Stimulated activated CD4-positive, alpha-beta T cell treated with anti-CD3 and anti-CD28 coated beads, Interleukin-1b, Interleukin-23, amount 100 ng/mL, for 1 hour (primary cell): ENCODE results near the gene KDM4C.
"Not testable (repeated sequence)": the region's sequence is repeated elsewhere in the genome, so short reads cannot be mapped to it uniquely, and the experiment has no call there.

ENCODE experiments used
- DNase-seq, 2 donors: peaks; one replicate each; pipeline ENCODE4 v3.0.0-alpha.2; 2020; ENCODE audit warnings: low read depth in 2 of 2

KDM4C gene

DNA sequence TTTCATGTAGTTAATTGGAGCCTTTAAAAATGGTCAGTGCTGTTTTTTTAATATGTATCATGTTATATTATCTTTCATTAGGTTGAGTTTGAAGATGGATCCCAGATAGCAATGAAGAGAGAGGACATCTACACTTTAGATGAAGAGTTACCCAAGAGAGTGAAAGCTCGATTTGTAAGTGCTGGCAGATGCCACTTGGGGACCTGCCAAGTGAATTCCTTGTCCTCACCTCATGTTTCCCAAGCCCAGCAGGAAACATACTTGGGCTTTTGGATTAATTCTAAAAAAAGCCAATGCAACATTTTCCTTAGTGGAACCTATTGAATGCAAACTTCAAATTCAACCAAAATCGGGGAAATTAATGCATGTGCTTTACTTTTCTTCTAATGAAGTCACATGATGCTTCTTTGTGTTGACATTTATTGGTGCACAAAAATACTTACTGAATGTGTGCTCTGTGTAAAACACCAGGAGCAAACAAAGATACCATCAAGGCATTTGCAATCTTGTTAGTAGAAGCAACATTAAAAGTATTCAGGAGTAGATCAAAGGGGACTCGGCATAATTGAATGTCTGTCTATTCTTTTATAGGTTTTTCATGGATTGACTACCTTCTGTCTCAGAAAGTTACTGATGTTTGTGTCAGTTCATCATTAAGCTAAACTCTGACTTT, 412.1 kb downstream of the KDM4C start:
- no peak for DNase-seq

DNA sequence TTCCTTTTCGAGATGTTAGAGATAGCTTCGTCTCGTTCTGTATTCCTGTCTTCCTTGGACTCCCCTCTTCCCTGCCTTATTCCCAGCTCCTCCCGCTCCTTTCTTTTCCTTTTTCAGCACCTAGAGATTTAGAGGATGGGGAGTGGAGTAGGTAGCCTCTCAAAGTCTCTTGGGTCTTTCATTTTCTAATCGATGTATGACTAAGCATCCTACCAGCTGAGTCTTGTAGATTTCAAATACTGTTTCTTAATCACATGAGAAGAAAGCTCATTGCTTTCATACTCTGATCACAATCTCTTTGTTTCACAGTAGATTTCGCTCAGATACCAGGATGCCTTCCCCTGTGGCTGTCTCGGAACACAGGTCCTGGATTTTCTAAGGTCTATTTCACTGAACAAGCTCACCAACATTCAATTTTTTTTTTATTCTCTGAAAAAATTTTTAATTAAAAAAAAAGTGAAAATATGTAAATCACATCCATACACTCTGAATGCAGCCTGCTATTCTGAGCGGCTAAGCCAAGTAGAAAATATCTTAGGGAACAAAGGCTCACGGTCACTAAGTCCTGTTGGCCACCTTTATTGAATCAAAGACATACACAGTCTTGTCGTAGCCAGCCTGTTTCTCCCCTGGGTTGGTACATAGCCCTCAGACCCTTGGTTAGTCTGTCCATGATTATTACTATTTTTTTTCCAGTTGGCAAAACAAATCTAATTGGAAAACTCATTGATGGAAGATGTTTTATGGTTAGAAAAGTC, 413.8 kb downstream of the KDM4C start:
- no peak for DNase-seq

DNA sequence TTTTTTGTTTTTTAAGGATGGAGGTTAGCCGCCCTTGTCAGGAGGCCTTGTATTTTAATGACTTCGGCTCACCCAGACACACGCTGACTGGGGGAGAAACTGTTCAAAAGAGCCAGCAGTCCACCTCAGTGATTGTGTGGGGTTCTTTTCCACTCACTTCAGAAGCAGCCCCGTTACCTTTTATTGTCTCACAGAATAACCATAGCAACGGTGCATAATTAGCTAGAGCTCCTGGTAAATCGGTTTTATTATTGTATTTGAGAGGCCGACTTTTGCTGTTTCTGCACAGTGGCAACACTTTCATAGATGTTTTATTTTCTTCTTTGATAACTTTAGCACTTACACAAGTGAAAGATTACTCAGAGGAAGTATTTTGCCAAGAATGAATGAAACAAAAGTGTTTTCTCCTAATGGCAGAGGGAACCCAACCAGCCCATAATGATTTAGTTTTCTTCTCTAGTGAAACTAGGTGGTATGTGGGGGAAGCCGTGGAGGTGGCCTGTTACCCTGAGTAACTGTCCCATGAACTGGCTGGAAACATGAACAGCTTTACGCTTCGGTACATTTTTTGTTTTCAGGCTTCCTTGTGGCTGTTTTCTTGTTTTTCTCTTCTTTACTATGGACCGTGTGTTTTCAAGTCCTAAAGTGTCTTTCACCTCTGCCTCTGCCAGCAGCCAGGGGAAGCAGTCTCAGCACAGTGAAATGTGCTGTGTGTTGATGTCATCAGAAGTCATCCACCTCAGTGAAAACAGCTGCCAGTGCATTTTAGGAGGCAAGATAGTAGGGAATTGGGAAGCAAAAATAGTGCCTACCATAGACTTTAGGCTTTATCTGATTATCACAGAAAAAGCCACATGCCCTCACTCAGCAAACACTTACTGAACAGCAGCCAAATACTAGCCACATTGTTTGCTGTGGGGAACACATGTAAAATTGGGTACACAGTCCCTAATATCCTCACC, 414.7 kb downstream of the KDM4C start:
- no peak for DNase-seq

DNA sequence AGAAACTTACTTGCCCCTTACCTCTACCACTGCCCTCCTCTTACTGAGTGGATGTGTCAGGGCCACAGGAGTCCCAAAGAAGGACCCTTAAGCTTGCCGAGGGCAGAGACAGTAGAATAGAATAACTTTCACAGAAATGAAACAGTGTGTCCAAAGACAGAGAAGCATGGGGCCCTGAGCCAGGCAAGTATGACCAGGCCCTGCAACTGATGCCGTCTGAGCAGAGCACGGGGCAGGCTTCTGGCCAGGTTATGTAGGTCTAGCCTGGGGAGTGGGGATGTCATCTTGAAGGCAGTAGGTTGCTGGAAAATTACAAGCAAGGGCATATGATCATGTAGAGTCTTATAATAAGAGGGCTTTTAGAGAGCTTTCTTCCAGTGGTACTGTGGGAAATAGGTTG, 415.4 kb downstream of the KDM4C start:
- DNase-seq: no peak

DNA sequence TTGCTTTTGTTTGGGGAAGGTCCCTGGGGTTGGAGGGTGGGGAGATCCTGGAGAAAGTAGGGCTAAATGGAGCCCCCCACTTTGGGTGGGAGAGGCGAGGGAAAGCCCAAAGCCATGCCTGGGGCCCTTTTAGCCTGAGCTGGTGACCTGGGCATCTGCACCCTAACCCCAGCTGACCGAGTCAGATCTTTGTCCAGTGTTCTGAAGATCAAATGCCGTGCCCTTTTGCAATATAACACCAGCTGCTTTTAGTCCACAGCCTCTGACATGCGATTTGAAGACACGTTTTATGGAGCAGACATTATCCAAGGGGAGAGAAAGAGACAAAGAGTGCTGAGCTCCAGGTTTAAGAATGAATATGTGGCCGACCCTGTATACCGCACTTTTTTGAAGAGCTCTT, 416.5 kb downstream of the KDM4C start:
- no peak for DNase-seq

DNA sequence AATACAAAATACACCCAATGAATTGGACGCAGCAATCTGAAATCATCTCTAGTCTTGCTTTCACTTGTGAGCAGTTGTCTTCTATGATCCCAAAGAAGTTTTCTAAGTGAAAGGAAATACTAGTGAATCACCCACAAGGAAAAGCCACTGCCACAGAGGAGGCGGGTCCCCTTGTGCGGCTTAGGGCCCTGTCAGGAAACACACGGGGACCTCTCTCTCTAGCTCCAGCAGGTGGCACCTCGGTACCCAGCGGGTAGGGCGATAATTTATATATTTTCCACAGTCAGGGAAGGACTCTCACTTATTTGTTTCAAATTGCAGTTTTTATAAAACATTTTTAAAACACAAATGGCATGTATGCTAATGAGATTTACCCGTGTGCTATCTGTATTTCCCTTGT, 417.1 kb downstream of the KDM4C start:
- no peak for DNase-seq

DNA sequence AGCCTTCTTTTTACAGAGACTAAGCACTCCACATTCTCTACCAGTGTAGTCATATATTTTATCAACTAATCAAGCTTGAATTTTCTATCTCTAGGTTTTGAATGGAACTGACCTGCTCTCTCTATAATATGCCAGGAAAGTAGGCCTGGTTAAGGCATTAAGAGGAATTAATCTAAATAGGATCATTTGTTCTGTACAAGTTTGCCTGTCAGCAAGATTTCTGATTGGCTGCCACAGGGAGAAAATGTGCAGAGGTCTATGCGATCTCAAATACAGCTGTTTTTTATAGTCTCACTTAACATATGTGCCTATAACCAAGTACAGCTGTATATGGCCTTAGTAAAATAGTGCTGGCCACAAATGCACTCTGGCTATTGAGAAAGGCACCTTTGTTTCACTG, 418.8 kb downstream of the KDM4C start:
- no peak for DNase-seq

DNA sequence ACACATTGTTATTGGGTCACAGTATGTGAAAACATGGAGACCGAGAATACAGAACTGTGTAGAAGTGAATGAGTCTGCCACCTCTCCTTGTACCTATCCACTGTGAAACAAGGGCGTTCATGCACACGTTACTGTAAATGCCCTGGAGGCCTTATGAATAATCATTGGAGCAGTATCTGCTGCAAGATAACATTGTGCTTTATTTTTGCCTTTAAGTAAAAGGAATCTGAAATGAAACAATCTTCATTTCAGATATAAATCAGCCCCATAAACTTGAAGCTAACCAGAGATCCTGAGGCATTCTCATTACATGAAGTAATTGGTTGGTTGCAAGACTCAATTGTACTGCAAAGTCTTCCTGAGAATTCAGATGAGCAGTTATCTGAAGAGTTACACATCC, 419.6 kb downstream of the KDM4C start:
- DNase-seq: no peak

DNA sequence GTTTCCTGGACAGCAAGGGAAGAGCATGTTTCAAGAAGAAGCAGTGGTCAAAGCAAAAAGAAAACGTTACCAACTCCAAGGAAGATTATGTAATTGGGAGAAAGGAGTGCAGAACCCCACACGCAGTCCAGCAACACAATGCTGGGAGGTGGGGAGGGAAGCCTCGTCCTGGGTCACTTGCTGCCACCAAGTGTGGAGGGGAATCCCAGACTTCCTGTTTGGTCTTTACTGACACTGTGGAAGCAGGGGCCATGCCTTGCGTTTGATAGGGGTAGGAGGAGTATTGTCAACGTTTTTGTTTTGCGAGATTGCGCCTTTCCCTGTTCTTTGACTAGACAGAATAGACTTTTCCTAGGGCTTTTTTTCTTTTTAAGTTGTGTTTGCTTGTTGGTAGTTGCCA, 421.0 kb downstream of the KDM4C start:
- no peak for DNase-seq

DNA sequence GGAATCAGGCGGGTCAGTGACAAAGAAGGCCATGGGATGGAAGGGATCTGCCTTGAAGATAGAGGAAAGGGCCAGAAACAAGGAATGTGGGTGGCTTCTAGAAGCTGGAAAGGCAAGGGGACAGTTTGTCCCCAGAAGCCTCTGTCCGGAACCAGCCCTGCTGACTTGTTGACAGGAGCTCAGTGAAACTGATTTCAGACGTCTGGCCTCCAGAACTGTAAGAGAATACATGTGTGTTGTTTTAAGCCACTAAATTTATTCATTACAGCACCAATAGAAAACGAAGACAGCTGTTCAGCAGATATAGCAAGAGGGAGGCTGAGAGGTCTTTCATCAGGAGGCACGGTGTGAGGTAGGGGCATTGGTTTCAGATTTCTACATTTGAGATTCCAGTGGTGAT, 422.5 kb downstream of the KDM4C start:
- no peak for DNase-seq

DNA sequence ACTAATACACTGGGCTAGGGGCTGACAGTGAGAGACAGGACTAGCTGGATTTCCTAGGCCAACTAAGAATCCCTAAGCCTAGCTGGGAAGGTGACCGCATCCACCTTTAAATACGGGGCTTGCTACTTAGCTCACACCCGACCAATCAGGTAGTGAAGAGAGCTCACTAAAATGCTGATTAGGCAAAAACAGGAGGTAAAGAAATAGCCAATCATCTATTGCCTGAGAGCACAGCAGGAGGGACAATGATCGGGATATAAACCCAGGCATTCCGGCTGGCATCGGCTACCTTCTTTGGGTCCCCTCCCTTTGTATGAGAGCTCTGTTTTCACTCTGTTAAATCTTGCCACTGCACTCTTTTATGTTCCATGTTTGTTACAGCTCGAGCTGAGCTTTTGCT, 425.4 kb downstream of the KDM4C start:
- DNase-seq: not testable (repeated sequence)

DNA sequence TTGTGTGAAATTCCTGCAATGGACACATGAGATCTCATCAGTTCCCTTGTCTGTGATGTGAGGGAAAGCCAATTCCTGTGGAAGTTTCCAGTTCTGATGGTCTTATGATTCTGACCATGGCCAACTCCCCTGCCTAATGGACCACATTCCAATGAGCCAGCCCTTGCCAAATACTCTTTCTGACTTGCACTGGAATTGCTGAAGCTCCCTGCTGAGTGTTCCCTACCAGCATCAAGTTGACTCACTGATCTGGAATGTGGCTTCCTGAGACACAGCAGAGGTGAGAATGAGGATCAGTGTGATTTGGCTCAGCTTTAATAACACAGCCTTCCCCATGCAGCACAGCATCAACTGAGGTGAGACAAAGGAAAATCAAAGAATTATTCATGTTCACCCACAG, 427.8 kb downstream of the KDM4C start:
- DNase-seq: no peak

DNA sequence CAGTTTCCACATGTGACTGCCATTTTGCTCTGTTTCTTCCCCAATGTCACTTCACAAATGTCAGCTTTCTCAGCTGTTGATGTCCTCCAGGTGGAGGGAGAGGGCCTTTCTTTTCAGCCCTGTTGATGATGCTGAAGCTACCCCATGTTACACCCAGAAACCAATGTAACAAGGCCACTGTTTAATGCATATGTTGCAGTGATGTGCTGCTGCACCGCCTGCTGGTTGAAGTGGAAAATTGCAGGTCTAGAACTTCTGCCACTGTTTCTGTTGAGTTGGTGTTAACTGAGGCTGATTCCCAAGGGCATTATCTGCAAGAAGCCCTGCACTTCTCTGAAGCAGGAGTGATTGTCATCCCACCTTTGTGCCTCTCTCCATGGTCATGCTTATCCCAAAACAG, 428.4 kb downstream of the KDM4C start:
- DNase-seq: no peak

DNA sequence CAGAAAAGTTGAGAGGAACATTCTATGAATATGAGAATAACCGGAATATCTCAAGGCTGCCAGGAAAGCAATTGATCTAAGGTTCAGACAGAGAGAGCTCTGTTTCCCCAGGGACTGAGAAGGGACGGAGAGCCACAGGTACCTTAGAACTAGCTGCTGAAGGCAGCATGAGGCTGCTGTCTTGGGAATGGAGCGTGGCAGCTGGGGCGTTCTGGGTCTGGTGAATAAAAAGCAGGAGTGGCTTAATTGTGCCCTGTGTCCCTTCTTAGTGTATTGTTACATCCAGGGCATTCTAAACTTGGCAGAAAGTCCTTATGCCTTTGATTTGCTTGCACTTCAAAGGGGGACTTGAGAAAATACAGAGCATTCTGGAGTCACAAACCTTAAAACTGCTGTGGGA, 434.5 kb downstream of the KDM4C start:
- no peak for DNase-seq

DNA sequence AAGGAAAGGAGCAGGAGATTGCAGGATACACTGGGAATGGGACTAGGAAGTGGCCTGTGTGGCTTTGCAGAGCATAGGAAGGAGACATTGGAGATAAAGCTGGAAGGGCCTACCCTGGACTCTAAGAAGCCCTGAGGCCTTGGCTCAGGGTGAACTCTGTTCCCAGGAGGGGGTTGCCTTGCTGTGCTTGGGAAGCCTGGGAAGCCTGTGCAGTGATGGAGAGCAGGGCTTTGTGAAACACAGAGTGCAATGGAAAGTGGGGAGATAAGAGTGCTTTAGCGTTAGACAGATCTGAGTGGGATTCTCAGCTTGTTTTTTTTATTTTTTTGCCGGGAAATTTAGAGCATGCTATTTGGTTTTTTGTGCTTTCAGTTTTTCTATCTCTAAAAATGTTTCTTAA, 437.8 kb downstream of the KDM4C start:
- DNase-seq: no peak

DNA sequence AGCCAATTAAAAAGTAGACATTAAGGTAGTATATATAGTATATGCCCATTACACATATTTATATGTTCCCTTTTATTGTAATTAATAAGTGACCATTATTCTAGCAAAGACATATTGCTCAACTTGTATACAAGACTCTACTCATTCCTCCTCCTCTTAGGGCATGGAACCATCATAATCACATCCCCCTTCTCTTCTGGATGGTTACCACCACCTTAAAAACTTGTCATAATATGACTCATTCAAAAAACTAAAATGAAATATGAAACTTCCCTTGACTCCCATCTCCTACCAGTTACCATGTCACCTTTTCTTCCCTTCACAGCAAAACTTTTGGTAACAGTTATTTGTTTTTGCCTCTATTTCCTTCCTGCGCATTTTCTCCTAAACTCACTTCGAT, 438.7 kb downstream of the KDM4C start:
- no peak for DNase-seq

DNA sequence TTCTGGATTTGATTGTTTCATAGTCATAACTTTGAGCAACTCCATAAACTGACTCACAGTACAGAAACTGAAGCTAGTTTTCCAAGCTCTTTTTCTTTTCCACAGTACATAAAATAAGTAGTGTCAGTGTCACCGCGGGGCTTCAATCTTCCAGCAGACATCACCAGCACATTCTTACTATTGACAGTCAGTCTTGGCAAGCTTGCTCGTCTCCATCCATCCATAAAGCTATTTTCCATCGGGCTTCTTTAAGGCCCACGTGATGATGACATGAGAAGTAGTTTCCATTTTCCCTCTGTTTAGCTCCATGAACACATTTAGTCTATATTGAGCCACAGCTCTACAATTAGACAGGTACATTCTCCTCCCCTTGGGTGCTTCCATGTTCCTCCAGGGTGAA, 443.4 kb downstream of the KDM4C start:
- DNase-seq: no peak

DNA sequence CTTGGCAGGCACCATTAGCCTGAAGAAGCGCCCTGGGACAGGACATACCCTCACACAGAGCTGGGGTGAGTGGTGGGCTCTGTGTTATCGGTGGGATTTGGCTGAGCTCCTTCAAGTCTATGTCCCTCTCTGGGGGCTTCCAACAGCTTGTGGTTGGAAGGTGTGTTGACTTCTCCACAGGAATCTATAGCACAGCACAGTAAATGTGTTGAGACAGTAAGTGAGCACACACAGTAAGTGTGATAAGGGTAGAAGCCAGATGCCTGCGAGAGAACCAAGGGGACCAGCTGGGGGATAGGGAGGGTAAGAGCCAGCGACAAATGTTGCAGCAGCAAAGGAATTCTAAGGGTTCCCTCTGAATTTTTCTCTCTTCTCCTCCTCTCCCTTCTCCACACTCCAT, 448.0 kb downstream of the KDM4C start:
- no peak for DNase-seq

DNA sequence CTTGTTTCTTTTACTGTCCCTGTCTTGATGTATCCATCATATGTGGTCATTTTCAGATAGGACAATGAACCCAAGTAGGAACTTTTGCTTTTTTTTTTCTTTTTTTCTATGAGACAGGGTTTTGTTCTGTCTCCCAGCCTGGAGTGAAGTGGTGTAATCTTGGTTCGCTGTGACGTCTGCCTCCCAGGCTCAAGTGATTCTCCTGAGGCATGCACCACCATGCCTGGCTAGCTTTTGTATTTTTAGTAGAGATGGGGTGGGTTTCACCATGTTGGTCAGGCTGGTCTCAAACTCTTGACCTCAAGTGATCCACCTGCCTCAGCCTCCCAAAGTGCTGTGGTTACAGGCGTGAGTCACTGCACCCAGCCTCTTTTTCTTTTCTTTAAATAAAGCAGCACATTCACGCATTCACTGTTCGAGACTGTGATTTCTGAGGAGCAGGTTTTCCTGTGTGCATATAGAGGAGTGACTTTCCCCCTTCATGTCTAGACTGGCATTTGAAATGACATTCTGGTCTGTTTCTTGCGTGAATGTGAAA, 448.5 kb downstream of the KDM4C start:
- DNase-seq: no peak

DNA sequence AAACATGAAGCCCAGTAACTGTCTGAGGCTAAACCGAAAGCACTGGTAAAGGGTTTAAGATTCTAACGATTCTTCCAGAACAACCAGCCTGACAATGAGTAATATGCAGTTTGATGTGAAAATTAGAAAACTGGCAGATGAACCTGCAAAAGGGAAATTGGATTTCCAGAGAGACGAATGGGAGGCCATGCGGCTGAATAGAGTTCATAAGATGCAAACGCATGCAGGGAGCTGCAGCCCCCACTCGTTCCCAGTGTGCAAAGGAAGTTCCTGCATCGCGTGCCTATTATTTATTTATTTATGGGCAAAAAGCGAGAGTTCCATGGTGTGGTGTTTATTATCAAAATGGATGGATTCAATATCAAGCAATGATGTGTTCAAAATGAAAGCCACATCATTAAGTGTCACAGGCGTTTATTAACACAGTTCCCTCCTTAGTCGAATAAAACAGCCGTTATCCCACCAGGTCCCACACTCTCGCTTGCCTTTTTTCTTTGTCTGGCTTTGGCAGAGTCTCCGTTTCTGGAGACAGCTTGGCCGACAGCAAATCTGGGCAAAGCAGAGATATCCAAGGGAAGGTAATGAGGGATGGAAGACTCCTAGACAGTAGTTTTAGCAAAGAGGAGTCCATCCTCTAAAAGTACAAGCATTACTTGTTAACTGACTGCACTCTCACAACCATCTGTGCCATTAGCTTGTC, 451.4 kb downstream of the KDM4C start:
- DNase-seq: no peak

DNA sequence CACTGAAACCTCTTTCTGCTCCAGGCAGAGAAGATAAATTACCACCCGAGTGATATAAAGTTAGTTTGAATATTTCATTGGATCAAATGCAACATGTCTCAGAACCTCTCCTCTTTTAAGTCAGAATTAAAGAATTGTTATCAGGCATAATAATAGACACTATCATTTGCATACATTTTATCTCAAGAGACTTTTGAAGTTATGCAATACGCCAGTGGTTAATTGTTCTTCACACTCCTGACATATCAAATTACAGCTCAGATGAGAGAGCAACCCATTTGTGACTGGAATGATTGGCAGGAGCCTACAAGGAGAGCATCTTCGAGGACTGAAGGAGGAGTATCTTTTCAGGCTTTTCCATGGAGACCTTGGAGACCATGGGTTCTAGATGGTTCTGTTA, 452.2 kb downstream of the KDM4C start:
- no peak for DNase-seq
